NCI-H69 (cell line): ENCODE data around the gene CPA2.
"Not testable (repeated sequence)": the region's sequence is repeated elsewhere in the genome, so short reads cannot be mapped to it uniquely, and the experiment has no call there.

ENCODE experiments used
- DNase-seq: peaks from one replicate; lab custom pipeline; 2025; lab: John Stamatoyannopoulos, UW

Gene CPA2

DNA sequence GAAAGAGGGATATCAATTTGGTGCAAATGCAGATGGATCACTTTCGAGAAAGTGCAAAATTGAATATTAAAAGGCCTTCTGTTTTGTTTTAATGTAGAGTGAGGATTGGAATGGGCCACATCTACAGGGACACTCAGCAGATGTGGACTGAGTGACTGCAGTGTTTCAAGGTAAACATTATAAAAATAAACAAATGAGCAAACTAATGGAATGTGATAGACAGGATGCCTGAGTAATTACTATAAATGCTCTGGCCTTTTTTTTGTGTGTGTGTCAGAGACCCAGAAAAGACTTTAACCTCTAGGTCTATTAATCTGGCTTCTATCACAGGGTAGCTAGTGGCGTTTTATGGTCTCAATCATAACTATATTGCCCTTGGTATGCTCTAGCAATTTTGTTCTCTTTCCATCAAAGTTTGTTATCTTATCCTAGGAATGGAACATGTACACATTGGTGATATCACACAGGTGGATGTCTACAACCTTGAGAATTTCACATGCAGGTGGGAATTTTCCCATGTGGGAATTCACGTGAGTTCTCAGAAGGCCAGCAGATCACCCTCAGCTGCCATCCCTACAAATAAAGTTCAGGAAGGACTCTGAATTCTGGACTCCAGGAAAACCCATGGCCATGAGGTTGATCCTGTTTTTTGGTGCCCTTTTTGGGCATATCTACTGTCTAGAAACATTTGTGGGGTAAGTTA lies at the start of gene CPA2:
Gene CPA2, plus strand, starts transcription at position 606 of the 703 bp plus-strand sequence. Its CDS starts 19 bp downstream, at position 625.
- no peak for DNase-seq

DNA sequence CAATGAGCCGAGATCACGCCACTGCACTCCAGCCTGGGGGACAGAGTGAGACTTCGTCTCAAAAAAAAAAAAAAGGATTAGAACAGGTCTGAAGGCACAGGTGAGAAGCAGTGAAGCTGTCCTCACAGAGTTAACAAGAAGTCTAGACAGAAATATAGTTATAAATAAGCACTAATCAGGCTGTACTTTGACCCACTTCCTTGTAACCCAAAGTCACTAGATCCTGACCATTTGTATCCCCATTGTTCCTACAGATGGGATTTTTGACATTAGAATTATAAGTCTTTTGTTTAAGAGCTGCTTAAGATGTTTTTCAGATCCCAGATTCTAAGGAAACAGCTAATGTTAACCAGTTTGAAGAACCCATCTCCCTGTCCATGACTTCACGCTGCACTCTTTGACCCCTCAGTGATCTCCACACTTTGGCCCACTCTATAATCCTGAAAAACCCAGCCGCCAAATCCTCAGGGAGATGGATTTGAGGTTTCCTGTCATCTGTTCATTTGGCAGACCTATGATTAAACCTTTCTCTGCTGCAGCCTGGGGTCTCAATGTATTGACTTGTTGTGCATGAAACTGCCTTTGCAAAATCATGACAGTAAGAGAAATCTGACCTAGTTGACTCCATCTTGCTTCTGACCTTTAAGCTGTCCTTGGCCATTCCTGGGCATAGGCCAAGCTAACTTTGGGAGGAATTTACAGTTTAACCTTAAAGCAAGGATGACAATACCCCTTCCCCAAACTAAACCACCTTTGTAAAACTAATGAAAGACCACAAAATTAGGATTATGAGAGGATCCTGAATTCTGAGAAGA lies 47.6 kb upstream of the CPA2 start:
- no peak for DNase-seq

DNA sequence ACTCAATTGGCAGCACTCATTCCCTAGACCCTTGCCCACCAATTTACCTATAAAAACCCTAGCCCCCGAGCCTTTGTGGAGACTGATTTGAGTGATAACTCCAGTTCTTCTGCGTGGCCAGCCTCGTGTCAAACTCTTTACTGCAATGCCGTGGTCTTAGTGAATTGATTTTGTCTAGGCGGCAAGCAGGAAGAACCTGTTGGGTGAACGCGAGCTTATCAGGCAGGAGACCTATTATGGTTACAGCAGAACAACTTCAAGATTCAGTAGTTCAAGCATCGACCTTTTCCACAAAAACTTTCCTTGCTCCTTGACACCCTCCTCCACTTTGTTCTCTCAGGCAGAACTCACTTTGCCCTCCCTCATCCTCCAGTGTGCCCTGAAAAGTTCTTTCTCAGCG lies 46.8 kb upstream of the CPA2 start:
- no peak for DNase-seq

DNA sequence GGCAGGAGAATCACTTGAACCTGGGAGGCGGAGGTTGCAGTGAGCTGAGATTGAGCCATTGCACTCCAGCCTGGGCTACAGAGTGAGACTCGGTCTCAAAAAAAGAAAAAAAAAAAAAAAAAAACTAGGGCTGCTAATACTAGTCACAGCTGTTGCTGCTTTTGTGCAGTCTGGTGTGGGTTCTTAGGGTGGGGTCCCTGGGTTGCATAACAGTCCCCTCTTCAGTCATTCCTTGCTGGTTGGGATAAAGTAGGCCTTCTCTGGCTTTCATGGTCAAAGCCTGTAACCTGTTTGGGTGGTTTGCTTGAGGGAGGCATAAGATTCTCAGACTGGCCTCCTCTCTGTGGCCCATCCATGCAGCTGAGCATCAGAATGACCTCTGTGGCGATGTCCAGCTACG lies 44.9 kb upstream of the CPA2 start:
- DNase-seq, result no peak

DNA sequence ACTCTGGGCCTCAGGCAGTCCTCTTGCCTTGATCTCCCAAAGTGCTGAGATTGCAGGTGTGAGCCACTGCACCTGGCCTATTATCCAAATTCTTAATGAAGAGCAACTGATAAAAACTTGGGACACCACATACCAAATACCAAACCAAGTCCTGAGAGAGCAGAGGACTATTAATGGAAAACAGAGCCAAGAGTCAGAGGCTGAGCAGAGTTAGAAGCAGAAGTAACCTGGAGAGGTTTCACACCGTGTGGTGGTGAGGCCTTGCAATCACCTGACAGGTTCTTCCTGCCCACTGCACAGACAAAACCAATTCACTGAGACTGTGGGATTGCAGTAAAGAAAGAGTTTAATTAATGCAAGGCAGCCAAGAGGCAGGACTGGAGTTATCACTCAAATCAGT lies 43.0 kb upstream of the CPA2 start:
- no peak for DNase-seq

DNA sequence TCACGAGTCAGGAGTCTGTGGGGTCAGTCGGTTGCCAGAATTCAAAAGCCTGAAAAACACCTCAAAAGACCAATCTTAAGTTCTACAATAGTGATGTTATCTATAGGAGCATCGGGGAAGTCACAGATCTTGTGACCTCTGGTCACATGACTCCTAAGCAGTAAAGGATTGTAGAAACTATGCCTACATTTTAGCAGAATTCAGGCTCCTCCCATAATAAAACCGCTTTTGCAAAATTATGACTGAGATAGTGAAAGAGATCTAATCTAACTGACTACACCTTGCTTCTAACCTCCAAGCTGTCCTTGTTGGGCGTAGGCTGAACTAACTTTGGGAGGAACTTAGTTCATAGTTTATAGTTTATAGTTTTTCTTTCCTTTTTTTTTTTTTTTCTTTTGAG lies 42.5 kb upstream of the CPA2 start:
- no peak for DNase-seq

DNA sequence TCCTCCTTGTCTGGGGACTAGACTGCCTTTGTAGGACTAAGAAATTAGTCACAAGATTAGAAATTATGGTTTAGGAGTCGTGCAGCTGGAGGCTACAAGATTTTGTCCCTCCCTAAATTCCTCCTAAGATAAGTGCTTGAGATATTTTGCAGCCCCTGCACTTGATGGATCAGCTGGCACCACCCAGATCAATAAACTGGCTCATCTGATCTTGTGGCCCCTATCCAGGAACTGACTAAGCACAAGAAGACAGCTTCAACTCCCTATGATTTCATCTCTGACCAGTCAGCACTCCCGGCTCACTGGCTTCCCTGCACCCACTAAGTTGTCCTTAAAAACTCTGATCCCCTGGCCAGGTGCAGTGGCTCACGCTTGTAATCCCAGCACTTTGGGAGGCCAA lies 41.7 kb upstream of the CPA2 start:
- DNase-seq, result not testable (repeated sequence)

DNA sequence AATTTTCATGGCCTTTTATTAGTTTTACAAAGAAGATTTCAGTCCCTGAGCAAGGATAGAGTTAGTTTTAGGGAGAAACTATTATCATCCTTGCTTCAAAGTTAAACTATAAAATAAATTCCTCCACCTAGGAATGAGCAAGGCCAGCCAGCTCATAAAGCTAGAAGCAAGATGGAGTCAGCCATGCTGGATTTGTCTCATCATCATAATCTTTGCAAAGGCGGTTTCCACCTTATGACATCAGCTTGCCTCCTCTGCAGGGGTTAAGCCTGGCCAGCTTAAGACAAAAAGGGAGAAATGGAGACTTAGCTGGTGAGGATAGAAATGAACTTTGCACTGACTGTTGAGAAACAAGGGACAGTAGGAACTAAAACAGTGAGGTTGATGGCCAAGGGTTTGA lies 40.3 kb upstream of the CPA2 start:
- no peak for DNase-seq

DNA sequence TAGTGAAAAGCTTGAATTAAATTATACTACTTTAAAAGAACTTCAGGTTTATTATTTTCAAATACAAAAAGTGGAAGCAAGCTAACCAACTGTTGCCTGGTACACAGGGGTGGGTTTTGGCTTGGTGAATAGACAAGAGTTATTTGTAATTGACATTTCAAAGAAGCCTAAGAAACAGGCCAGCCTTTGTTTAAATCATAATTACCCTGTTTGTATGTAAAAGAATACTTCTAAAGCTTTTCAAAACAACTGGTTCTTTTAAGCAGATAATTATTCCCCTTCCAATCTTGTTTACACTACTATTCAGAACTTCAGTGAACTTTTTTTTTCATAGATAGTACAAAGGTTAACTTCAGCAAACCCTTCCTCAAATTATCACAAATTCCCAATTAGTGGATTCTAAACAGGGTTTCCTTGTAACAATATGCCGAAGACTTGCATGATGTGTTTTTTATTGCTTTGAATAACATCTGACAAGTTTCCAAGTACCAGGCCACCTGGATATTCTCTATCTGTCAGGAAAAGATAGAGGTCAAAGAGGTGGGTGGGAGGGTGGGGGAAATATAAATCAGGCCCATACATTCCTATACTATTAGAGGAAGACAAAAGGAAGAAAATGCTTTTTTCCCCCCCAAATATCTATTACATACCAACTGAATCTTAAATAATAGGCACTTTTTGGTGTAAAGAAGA lies 38.6 kb upstream of the CPA2 start:
- peak; percentile 77 for DNase-seq

DNA sequence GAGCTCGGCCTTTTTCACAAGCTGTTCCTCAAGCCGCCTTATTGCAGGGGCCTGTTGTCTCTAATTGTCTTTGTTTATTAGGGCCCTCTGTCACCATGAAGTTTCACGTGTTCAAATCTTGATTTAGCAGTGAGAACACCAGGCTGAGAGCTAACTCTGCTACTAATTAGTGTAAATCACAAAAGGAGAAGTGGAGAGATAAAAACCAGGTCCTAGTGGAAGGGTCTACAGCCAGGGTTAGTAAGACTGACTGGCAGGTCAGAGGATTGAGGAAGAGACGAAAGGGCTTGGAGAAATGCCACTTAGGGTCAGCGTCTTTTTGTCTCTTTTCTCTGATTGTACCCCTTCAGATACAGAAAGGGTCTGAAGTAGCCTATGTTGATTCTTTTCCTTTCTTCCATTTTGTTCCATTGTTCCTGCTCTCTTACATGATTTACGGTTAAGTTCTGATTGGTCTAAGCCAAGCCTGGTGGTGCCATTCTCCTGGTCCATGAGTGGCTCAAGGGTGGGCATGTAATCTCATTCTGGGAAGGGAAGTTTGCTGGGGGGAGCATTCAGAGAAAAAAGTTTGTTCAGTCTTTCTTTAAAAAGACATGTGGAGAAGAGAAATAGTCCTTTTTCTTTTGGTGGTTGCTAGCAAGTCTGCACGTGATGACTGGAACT lies 37.7 kb upstream of the CPA2 start:
- DNase-seq, result no peak

DNA sequence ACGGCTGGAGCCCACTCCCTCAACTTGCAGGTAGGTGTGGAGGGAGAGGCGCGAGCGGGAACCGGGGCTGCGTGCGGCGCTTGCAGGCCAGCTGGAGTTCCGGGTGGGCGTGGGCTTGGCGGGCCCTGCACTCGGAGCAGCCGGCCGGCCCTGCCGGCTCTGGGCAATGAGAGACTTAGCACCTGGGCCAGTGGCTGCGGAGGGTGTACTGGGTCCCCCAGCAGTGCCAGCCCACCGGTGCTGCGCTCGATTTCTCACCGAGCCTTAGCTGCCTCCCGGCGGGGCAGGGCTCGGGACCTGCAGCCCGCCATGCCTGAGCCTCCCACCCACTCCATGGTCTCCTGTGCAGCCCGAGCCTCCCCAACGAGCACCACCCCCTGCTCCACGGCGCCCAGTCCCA lies 36.7 kb upstream of the CPA2 start:
- not testable (repeated sequence) for DNase-seq

DNA sequence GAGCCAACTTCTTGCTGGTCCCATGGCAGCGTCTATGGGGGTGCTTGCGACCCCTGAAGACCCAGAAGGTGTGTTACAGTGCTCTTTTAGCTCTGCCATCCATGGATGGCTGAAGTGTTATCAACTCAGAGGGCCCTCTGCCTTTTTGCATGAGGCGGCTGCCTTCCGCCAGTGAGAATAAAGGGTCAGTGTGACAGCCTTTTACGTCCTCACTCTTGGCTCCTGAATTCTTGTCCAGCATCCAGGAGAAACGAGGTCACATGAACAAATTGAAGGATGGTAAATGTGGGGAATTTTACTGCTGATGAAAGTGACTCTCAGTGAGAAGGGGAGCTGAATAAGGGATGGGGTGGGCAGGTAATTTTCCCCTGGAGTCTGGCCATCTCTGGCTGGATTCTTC lies 34.9 kb upstream of the CPA2 start:
- DNase-seq, result no peak

DNA sequence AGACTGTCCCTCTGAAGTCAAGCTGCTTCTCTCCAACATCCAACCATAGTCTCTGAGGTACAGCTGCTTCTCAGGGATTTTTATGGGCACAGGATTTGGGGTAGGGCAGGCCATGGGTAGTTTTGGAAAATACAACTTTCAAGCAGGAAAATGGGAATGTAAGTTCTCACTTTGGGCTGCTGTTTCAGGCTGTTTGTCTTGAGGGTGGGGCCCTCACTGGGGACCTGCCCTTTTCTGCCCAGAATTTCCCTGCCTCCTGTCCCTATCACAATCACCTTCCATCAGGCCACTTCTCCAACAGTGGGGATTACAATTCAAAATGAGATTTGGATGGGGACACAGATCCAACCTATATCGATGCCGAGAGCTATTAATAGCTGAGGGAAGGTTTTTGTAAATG lies 34.5 kb upstream of the CPA2 start:
- no peak for DNase-seq

DNA sequence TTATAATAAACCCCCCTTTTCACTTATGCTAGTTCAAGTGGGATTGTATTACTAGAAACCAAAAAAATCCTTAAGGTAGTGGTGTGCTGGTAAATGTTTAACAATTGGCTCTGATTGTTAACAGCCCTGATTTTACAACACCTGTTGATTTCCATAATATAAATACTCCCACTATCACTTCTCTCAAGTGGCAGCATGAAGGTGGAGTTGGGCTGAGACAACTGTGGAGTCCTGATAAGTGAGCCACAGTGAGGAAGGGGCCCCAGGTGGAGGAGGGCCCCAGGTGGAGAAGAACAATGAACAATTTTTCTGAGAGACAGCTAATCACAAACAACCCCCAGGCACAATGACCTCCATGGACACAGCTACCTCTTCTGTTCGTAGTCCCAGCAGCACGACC lies 32.6 kb upstream of the CPA2 start:
- no peak for DNase-seq

DNA sequence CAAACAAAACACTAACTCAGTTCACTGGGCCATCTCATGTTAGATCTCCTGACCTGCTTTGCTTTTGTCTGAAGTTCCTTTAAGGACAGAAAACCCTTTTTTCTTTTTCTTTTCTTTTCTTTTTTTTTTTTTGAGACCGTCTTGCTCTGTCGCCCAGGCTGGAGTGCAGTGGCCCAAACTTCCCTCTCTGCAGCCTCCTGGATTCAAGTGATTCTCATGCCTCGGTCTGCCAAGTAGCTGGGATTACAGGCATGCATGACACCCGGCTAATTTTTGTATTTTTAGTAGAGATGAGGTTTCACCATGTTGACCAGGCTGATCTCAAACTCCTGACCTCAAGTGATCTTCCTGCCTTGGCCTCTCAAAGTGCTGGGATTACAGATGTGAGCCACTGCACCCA lies 30.3 kb upstream of the CPA2 start:
- DNase-seq, result not testable (repeated sequence)

DNA sequence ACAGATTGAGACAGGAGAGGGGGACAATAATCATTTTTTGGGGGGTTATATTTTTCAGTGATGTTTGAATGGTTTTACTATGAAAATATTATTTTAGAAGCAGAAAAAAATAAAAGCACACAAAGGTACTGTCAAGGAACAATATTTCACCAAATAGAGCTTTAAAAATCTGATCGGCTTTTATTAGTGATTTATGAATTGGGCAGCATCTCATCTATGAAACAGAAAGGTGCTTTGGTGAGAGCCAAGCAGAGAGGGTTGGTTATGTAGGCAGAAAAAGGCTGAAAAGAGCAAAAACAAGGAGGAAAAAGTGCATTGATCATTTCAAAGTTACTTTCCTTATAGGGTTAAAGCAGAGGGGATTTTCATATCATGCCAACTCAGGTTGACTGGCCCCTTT lies 26.4 kb upstream of the CPA2 start:
- no peak for DNase-seq

DNA sequence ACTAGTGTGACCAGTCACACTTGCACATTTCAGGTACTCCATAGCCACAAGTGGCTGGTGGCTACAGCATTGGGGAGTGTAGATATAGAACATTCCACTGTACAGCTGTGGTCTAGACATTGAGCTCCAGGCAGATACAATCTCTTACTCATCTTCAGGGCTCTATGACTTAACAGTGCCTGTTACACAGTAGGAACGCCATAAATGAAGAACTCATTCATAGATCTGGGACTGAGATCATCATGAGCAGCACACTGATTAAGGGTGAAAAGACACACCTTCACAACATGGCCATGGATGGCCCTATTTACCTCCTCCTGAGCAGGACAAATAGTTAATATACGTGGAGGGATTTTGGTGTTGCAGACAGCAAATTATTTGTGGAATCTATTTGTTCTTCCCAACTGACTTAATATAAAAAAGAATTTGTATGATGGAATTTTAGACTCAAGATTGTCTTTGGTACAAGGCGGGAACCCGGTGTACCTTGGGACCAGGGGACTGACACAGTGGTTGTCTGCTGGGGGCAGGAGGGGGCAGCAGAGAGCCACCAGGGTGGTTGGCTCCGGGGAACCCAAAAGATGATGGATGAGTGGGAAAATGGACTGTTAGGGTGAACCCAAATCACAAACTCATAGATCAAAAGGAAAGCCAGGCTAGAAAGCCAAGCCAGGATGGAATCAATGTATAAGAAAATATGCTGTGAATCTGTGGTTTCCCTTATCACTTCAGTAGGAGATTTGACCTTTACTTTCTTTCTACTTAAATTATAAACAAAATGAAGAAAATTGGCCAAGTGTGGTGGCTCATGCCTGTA lies 24.3 kb upstream of the CPA2 start:
- DNase-seq, result peak; percentile 86

DNA sequence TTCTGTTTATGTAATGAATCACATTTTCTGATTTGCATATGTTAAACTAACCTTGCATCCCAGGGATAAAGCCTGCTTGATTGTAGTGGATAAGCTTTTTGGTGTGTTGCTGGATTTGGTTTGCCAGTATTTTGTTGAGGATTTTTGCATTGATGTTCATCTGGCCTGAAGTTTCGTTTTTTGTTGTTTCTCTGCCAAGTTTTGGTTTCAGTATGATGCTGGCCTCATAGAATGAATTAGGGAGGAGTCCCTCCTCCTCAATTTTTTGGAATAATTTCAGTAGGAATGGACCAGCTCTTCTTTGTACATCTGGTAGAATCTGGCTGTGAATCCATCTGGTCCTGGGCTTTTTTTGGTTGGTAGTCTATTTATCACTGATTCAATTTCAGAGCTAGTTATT lies 23.2 kb upstream of the CPA2 start:
- not testable (repeated sequence) for DNase-seq

DNA sequence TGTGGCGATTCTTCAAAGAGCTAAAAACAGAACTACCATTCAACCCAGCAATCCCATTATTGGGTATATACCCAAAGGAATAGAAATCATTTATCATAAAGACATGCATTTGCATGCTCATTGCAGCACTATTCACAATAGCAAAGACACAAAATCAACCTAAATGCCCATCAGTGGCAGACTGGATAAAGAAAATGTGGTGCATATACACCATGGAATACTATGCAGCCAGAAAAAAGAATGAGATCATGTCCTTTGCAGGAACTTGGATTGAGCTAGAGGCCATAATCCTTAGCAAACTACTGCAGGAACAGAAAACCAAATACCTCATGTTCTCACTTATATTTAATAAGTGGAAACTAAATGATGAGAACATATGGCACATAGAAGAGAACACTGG lies 20.2 kb upstream of the CPA2 start:
- DNase-seq, result not testable (repeated sequence)

DNA sequence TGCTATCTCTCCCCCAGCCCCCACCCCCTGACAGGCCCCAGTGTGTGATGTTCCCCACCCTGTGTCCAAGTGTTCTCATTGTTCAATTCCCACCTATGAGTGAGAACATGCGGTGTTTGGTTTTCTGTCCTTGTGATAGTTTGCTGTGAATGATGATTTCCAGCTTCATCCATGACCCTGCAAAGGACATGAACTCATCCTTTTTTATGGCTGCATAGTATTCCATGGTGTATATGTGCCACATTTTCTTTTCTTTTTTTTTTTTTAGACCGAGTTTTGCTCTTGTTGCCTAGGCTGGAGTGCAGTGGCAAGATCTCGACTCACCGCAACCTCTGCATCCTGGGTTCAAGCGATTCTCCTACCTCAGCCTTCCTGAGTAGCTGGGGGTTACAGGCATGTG lies 17.8 kb upstream of the CPA2 start:
- DNase-seq, result not testable (repeated sequence)

DNA sequence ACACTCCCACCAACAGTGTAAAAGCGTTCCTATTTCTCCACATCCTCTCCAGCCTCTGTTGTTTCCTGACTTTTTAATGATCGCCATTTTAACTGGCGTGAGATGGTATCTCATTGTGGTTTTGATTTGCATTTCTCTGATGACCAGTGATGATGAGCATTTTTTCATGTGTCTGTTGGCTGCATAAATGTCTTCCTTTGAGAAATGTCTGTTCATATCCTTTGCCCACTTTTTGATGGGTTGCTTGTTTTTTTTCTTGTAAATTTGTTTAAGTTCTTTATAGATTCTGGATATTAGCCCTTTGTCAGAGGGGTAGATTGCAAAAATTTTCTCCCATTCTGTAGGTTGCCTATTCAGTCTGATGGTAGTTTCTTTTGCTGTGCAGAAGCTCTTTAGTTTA lies 17.0 kb upstream of the CPA2 start:
- not testable (repeated sequence) for DNase-seq

DNA sequence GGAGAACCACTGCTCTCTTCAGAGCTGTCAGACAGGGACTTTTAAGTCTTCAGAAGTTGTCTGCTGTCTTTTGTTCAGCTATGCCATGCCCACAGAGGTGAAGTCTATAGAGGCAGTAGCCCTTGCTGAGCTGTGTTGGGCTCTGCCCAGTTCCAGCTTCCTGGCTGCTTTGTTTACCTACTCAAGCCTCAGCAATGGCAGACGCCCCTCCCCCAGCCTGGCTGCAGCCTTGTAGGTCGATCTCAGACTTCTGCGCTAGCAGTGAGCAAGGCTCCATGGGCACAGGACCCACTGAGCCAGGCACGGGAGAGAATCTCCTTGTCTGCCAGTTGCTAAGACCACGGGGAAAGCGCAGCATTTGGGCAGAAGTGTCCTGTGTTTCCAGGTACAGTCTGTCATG lies 12.1 kb upstream of the CPA2 start:
- peak; percentile 47 for DNase-seq
